Fibroblast of lung (primary cell): ENCODE data around the gene RTP2. TPM values are rescaled to one million over a fixed set of nuclear protein-coding genes. Genes with fewer than 3 reads are reported as not detected.

Experiments
- DNase-seq, 2 donors: peaks; one replicate each; pipeline versions ENCODE4 v3.0.0 to v3.0.0-alpha.2; 2010; ENCODE audit warnings: low read depth in 2 of 2
- H2AFZ ChIP-seq: 2 replicates; pipeline ENCODE4 v1.5.1; 2012; ENCODE audit warnings: low read length, control low read depth, inconsistent platforms
- H3K27ac ChIP-seq: 2 replicates; pipeline ENCODE4 v1.5.1; 2011; ENCODE audit warnings: low read length, control low read depth; ENCODE audit not compliant: insufficient read depth
- H3K27me3 ChIP-seq: 2 replicates; pipeline ENCODE4 v1.5.1; 2011; ENCODE audit warnings: mild to moderate bottlenecking, low read length; ENCODE audit not compliant: control insufficient read depth, insufficient read depth
- H3K36me3 ChIP-seq: 2 replicates; pipeline ENCODE4 v1.5.1; 2011; ENCODE audit warnings: low read length; ENCODE audit not compliant: control insufficient read depth, insufficient read depth
- H3K4me1 ChIP-seq: 2 replicates; pipeline ENCODE4 v1.5.1; 2011; ENCODE audit warnings: low read length; ENCODE audit not compliant: control insufficient read depth, insufficient read depth; ENCODE audit errors: extremely low read depth
- H3K4me2 ChIP-seq: 2 replicates; pipeline ENCODE4 v1.5.1; 2011; ENCODE audit warnings: low read length, control low read depth; ENCODE audit not compliant: insufficient read depth; ENCODE audit errors: extremely low read depth
- H3K4me3 ChIP-seq, 4 experiments: fragments of 200-600 bp in 1 of 4; sonication (generic) in 1 of 4; replicated peaks in 1 of 4; 2 replicates each; pipeline ENCODE4 v1.5.1; 2011 to 2016; ENCODE audit warnings: low read length in 4 of 4, low read depth in 3 of 4, mild to moderate bottlenecking in 3 of 4, control low read depth in 2 of 4, inconsistent platforms in 1 of 4, mixed read lengths in 1 of 4; ENCODE audit not compliant: insufficient read depth in 1 of 4; ENCODE audit errors: control extremely low read depth in 1 of 4
- H3K79me2 ChIP-seq: 2 replicates; pipeline ENCODE4 v1.5.1; 2012; ENCODE audit warnings: mild to moderate bottlenecking, low read length, inconsistent platforms; ENCODE audit not compliant: control insufficient read depth, insufficient read depth
- H3K9ac ChIP-seq: 2 replicates; pipeline ENCODE4 v1.5.1; 2011; ENCODE audit warnings: mild to moderate bottlenecking, low read length, control low read depth; ENCODE audit not compliant: insufficient read depth
- H3K9me3 ChIP-seq: 2 replicates; pipeline ENCODE4 v1.5.1; 2012; ENCODE audit warnings: low read depth, low read length; ENCODE audit not compliant: control insufficient read depth, insufficient read depth
- H4K20me1 ChIP-seq: 2 replicates; pipeline ENCODE4 v1.5.1; 2011; ENCODE audit warnings: low read length; ENCODE audit not compliant: control insufficient read depth, insufficient read depth; ENCODE audit errors: extremely low read depth
- CTCF ChIP-seq, 2 donors: IDR thresholded peaks in 1 of 2; conservative IDR thresholded peaks in 1 of 2; 1 replicate in 1 of 2; 2 replicates in 1 of 2; pipeline ENCODE4 v1.5.1; 2011 to 2012; ENCODE audit warnings: low read length in 2 of 2, control low read depth in 1 of 2, inconsistent platforms in 1 of 2, low read depth in 1 of 2, mild to moderate bottlenecking in 1 of 2
- EZH2 ChIP-seq: IDR thresholded peaks from 2 replicates; pipeline ENCODE4 v1.5.1; 2012; ENCODE audit warnings: low read length, control low read depth, mild to moderate bottlenecking; ENCODE audit errors: missing control alignments
- polyA plus RNA-seq, 2 donors: library from polyadenylated mRNA; depleted of rRNA in 1 of 2; stranded (reverse) in 1 of 2; unstranded in 1 of 2; fragments of >200 nt; gene quantifications; 2 replicates each; pipeline ENCODE4 v1.2.1, GENCODE V29; 2011 to 2012; ENCODE audit warnings: missing spikeins in 1 of 2
- total RNA-seq: library from RNA; depleted of rRNA; stranded (reverse); fragments of >200 nt; gene quantifications from 2 replicates; pipeline ENCODE4 v1.2.1, GENCODE V29; 2014

The RTP2 gene
- total and polyA plus RNA-seq, 2 donors (not counting 1 experiment from before 2014, with no cell fraction given), result not detected

- Histone ChIP-seq H3K36me3 (no peaks in the 10 kb centered on the region), H3K4me3 (peak overlapping the region; percentile 87 to 96 (median 94)), H3K79me2 (peaks cover 48% of the 10 kb centered on the region), H3K4me2 (peak overlapping the region; percentile 54), H3K9me3 (no peaks in the 10 kb centered on the region), H4K20me1 (no peaks in the 10 kb centered on the region), H3K27ac (peak overlapping the region; percentile 93), H2AFZ (no peak overlapping the region), H3K4me1 (peaks cover 8% of the 10 kb centered on the region), H3K9ac (peak overlapping the region; percentile 95), H3K27me3 (no peaks in the 10 kb centered on the region)
- TF ChIP-seq CTCF (conservative IDR thresholded peaks at IDR 0.05 in 1 of 2, IDR thresholded peaks at IDR 0.05 in 1 of 2; ENCODE audit: low read depth in 1 of 2, low read length in 2 of 2) (no peak), EZH2 (no peak)
- peak; percentile 48 to 59 for DNase-seq
These were observed 42.1 kb upstream of the RTP2 start for GRCh38 chr3:187744169-187745151.

GRCh38 chr3:187743195-187744141 is 41.1 kb upstream of the RTP2 start:
- H4K20me1 ChIP-seq, result no peaks in the 10 kb centered on the region
- DNase-seq, result peak; percentile 58 to 75
- no peaks in the 10 kb centered on the region for H3K9me3 ChIP-seq
- H3K27me3 ChIP-seq, result no peaks in the 10 kb centered on the region
- H3K9ac ChIP-seq, result peak overlapping the region; percentile 95
- H2AFZ ChIP-seq, result no peak overlapping the region
- H3K4me3 ChIP-seq, result peak overlapping the region; percentile 87 to 96 (median 94)
- TF ChIP-seq CTCF (conservative IDR thresholded peaks at IDR 0.05 in 1 of 2, IDR thresholded peaks at IDR 0.05 in 1 of 2; ENCODE audit: low read depth in 1 of 2, low read length in 2 of 2) (no peak), EZH2 (no peak)
- H3K4me2 ChIP-seq, result peak overlapping the region; percentile 95
- peaks cover 54% of the 10 kb centered on the region for H3K79me2 ChIP-seq
- H3K36me3 ChIP-seq, result no peaks in the 10 kb centered on the region
- peak overlapping the region; percentile 93 for H3K27ac ChIP-seq
- peaks cover 8% of the 10 kb centered on the region for H3K4me1 ChIP-seq
